HepG2 (cell line): ENCODE data around the gene OARD1. TPM values are rescaled to one million over a fixed set of nuclear protein-coding genes. Genes with fewer than 3 reads are reported as not detected.

Source experiments
- GLI4 ChIP-seq: sonication (generic); formaldehyde crosslinking; IDR thresholded peaks from 2 replicates; pipeline ENCODE4 v1.5.1; 2020; ENCODE audit warnings: missing genetic modification reagents, mild to moderate bottlenecking, moderate library complexity, borderline replicate concordance
- HMG20B ChIP-seq: conservative IDR thresholded peaks from 2 replicates; pipeline ENCODE4 v1.6.1; 2016; ENCODE audit warnings: missing genetic modification reagents, missing compliant biosample characterization
- NCOR1 ChIP-seq: fragments of 200-600 bp; sonication (generic); IDR thresholded peaks from 2 replicates; pipeline ENCODE4 v1.7.0; 2017; ENCODE audit warnings: antibody characterized with exemption, low read length, borderline replicate concordance
- PTBP1 ChIP-seq: fragments of 200-400 bp; formaldehyde crosslinking; IDR thresholded peaks from 2 replicates; pipeline ENCODE4 v1.6.1; 2018; ENCODE audit warnings: low read length, low read depth; ENCODE audit not compliant: poor library complexity, severe bottlenecking
- SKI ChIP-seq: fragments of 450-650 bp; IDR thresholded peaks from one replicate; pipeline ENCODE4 v1.6.1; 2018; ENCODE audit warnings: mild to moderate bottlenecking; ENCODE audit not compliant: partially characterized antibody
- ZFP37 ChIP-seq: sonication (generic); formaldehyde crosslinking; IDR thresholded peaks from 2 replicates; pipeline ENCODE4 v1.4.0; 2020; ENCODE audit warnings: missing genetic modification reagents, borderline replicate concordance
- ZFP90 ChIP-seq: sonication (generic); formaldehyde crosslinking; IDR thresholded peaks from 2 replicates; pipeline ENCODE4 v1.8.0; 2022; ENCODE audit warnings: missing genetic modification reagents, mild to moderate bottlenecking, inconsistent platforms, borderline replicate concordance
- ZNF124 ChIP-seq: sonication (generic); formaldehyde crosslinking; IDR thresholded peaks from 2 replicates; pipeline ENCODE4 v1.4.0; 2020; ENCODE audit warnings: missing genetic modification reagents
- ZNF562 ChIP-seq: sonication (generic); formaldehyde crosslinking; IDR thresholded peaks from 2 replicates; pipeline ENCODE4 v1.8.0; 2022; ENCODE audit warnings: missing genetic modification reagents, borderline replicate concordance
- polyA plus RNA-seq, 8 experiments: library from polyadenylated mRNA; depleted of rRNA in 3 of 8; stranded (reverse) in 7 of 8; unstranded in 1 of 8; fragments of >200 nt; fragmentation: Illumina TruSeq in 4 of 8; extraction: Trizol in 4 of 8; gene quantifications; 2 replicates each; pipeline versions ENCODE4 v1.2.1 to v1.2.3, GENCODE V29; 2011 to 2016; ENCODE audit warnings: low read depth in 4 of 8, missing spikeins in 1 of 8, mixed read lengths in 1 of 8; ENCODE audit not compliant: insufficient read depth in 1 of 8
- total RNA-seq, 5 experiments: library from RNA; depleted of rRNA; stranded (reverse); fragments of >200 nt; fragmentation: Illumina TruSeq; extraction: Trizol; gene quantifications; 2 replicates each; pipeline ENCODE4 v1.2.3, GENCODE V29; 2016; ENCODE audit warnings: low read depth in 1 of 5
- TF ChIP-seq, protein P1 (sequence below): sonication (generic); formaldehyde crosslinking; IDR thresholded peaks from 2 replicates; pipeline ENCODE4 v1.5.1; 2020; ENCODE audit warnings: mild to moderate bottlenecking, missing genetic modification reagents, moderate library complexity
- TF ChIP-seq, protein P2 (sequence below): sonication (generic); formaldehyde crosslinking; IDR thresholded peaks from 2 replicates; pipeline ENCODE4 v1.4.0; 2020; ENCODE audit warnings: missing genetic modification reagents
- TF ChIP-seq, protein P3 (sequence below): sonication (generic); formaldehyde crosslinking; IDR thresholded peaks from 2 replicates; pipeline ENCODE4 v1.4.0; 2020; ENCODE audit warnings: mild to moderate bottlenecking, missing genetic modification reagents, borderline replicate concordance
- TF ChIP-seq, protein P4 (sequence below): sonication (generic); formaldehyde crosslinking; IDR thresholded peaks from 2 replicates; pipeline ENCODE4 v1.8.1; 2023; ENCODE audit warnings: mild to moderate bottlenecking, moderate library complexity, missing genetic modification reagents

OARD1 gene
- total and polyA plus RNA-seq, 2 of the 13 experiments (the other 11 are each of a cell fraction or from before 2014, with no cell fraction given): 18.4 to 49.0 TPM

DNA sequence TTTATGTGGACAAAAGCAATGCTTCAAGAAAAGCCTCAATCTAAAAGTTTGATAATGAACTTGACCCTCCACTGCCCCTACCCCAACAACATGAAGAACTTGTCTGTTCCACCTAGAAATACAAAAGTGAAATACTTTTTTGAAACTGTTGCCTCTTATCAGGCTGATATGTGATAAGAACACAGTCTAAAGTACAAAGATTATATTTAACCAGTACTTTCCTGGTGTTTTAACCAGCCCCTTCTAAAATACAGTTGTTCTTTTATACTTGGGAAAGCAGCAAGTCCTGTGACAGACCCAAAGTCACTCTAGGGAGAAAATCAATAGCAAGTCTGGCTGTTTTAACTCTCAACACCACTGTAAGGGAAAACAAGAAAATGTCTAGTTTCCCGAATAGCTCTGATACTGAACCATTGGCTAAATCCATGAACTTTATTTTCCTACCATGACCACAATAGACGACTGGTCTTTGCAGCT, 6.6 kb downstream of the OARD1 start (continued):
- TF ChIP-seq GLI4 (CRISPR knock-in tag): no peak
- TF ChIP-seq, protein P1, sequence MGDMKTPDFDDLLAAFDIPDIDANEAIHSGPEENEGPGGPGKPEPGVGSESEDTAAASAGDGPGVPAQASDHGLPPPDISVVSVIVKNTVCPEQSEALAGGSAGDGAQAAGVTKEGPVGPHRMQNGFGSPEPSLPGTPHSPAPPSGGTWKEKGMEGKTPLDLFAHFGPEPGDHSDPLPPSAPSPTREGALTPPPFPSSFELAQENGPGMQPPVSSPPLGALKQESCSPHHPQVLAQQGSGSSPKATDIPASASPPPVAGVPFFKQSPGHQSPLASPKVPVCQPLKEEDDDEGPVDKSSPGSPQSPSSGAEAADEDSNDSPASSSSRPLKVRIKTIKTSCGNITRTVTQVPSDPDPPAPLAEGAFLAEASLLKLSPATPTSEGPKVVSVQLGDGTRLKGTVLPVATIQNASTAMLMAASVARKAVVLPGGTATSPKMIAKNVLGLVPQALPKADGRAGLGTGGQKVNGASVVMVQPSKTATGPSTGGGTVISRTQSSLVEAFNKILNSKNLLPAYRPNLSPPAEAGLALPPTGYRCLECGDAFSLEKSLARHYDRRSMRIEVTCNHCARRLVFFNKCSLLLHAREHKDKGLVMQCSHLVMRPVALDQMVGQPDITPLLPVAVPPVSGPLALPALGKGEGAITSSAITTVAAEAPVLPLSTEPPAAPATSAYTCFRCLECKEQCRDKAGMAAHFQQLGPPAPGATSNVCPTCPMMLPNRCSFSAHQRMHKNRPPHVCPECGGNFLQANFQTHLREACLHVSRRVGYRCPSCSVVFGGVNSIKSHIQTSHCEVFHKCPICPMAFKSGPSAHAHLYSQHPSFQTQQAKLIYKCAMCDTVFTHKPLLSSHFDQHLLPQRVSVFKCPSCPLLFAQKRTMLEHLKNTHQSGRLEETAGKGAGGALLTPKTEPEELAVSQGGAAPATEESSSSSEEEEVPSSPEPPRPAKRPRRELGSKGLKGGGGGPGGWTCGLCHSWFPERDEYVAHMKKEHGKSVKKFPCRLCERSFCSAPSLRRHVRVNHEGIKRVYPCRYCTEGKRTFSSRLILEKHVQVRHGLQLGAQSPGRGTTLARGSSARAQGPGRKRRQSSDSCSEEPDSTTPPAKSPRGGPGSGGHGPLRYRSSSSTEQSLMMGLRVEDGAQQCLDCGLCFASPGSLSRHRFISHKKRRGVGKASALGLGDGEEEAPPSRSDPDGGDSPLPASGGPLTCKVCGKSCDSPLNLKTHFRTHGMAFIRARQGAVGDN (CRISPR knock-in tag): no peak
- TF ChIP-seq ZFP90 (CRISPR knock-in tag): no peak
- TF ChIP-seq PTBP1: no peak
- TF ChIP-seq, protein P2, sequence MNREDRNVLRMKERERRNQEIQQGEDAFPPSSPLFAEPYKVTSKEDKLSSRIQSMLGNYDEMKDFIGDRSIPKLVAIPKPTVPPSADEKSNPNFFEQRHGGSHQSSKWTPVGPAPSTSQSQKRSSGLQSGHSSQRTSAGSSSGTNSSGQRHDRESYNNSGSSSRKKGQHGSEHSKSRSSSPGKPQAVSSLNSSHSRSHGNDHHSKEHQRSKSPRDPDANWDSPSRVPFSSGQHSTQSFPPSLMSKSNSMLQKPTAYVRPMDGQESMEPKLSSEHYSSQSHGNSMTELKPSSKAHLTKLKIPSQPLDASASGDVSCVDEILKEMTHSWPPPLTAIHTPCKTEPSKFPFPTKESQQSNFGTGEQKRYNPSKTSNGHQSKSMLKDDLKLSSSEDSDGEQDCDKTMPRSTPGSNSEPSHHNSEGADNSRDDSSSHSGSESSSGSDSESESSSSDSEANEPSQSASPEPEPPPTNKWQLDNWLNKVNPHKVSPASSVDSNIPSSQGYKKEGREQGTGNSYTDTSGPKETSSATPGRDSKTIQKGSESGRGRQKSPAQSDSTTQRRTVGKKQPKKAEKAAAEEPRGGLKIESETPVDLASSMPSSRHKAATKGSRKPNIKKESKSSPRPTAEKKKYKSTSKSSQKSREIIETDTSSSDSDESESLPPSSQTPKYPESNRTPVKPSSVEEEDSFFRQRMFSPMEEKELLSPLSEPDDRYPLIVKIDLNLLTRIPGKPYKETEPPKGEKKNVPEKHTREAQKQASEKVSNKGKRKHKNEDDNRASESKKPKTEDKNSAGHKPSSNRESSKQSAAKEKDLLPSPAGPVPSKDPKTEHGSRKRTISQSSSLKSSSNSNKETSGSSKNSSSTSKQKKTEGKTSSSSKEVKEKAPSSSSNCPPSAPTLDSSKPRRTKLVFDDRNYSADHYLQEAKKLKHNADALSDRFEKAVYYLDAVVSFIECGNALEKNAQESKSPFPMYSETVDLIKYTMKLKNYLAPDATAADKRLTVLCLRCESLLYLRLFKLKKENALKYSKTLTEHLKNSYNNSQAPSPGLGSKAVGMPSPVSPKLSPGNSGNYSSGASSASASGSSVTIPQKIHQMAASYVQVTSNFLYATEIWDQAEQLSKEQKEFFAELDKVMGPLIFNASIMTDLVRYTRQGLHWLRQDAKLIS (CRISPR knock-in tag): no peak
- no peak for TF ChIP-seq ZNF562 (CRISPR knock-in tag)
- TF ChIP-seq SKI: peak; percentile 98
- TF ChIP-seq, protein P3, sequence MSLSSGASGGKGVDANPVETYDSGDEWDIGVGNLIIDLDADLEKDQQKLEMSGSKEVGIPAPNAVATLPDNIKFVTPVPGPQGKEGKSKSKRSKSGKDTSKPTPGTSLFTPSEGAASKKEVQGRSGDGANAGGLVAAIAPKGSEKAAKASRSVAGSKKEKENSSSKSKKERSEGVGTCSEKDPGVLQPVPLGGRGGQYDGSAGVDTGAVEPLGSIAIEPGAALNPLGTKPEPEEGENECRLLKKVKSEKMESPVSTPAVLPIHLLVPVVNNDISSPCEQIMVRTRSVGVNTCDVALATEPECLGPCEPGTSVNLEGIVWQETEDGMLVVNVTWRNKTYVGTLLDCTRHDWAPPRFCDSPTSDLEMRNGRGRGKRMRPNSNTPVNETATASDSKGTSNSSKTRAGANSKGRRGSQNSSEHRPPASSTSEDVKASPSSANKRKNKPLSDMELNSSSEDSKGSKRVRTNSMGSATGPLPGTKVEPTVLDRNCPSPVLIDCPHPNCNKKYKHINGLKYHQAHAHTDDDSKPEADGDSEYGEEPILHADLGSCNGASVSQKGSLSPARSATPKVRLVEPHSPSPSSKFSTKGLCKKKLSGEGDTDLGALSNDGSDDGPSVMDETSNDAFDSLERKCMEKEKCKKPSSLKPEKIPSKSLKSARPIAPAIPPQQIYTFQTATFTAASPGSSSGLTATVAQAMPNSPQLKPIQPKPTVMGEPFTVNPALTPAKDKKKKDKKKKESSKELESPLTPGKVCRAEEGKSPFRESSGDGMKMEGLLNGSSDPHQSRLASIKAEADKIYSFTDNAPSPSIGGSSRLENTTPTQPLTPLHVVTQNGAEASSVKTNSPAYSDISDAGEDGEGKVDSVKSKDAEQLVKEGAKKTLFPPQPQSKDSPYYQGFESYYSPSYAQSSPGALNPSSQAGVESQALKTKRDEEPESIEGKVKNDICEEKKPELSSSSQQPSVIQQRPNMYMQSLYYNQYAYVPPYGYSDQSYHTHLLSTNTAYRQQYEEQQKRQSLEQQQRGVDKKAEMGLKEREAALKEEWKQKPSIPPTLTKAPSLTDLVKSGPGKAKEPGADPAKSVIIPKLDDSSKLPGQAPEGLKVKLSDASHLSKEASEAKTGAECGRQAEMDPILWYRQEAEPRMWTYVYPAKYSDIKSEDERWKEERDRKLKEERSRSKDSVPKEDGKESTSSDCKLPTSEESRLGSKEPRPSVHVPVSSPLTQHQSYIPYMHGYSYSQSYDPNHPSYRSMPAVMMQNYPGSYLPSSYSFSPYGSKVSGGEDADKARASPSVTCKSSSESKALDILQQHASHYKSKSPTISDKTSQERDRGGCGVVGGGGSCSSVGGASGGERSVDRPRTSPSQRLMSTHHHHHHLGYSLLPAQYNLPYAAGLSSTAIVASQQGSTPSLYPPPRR (CRISPR knock-in tag): peak; percentile 56; the same call in 1 of the 2 replicates
- peak; percentile 100 for TF ChIP-seq NCOR1
- peak; percentile 77; the same call in 1 of the 2 replicates for TF ChIP-seq ZNF124 (CRISPR knock-in tag)
- no peak for TF ChIP-seq ZFP37 (CRISPR knock-in tag)
- TF ChIP-seq, protein P4, sequence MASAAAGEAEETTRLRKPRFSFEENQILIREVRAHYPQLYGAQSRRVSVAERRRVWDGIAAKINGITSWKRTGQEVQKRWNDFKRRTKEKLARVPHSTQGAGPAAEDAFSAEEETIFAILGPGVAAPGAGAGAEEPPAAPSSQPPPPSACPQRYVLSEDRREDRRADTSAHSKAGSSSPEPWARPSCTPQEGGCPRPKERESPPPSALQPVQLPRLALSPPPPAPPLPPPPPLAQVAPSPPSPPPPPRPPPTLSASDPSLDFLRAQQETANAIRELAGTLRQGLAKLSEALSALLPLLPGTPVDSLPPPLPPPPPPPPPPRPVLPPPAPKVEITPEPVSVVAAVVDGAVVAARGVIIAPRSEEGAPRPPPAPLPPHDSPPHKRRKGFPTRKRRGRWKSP (CRISPR knock-in tag): no peak
- peak; percentile 57; the same call in 1 of the 2 replicates for TF ChIP-seq HMG20B (CRISPR knock-in tag)
